G401 (cell line): ENCODE measurements around the gene FBXW11. TPM values are rescaled to one million over a fixed set of nuclear protein-coding genes. Genes with fewer than 3 reads are reported as not detected.

ENCODE experiments used
- DNase-seq: peaks from one replicate; pipeline ENCODE4 v3.0.0-alpha.2; 2015; ENCODE audit warnings: low spot score
- in situ Hi-C: cut with HindIII; loops from 2 replicates; pipeline ENCODE4 v1.10.0; 2016; ENCODE audit warnings: low sequenced_read_pairs, mixed read lengths
- total RNA-seq: library from RNA; depleted of rRNA; stranded (reverse); fragments of >200 nt; shearing (Covaris generic); gene quantifications from 2 replicates; pipeline ENCODE4 v1.2.3, GENCODE V29; 2014; rRNA removed

Gene FBXW11
- total RNA-seq = 35.4 and 68.7 TPM in 2 replicates

DNA sequence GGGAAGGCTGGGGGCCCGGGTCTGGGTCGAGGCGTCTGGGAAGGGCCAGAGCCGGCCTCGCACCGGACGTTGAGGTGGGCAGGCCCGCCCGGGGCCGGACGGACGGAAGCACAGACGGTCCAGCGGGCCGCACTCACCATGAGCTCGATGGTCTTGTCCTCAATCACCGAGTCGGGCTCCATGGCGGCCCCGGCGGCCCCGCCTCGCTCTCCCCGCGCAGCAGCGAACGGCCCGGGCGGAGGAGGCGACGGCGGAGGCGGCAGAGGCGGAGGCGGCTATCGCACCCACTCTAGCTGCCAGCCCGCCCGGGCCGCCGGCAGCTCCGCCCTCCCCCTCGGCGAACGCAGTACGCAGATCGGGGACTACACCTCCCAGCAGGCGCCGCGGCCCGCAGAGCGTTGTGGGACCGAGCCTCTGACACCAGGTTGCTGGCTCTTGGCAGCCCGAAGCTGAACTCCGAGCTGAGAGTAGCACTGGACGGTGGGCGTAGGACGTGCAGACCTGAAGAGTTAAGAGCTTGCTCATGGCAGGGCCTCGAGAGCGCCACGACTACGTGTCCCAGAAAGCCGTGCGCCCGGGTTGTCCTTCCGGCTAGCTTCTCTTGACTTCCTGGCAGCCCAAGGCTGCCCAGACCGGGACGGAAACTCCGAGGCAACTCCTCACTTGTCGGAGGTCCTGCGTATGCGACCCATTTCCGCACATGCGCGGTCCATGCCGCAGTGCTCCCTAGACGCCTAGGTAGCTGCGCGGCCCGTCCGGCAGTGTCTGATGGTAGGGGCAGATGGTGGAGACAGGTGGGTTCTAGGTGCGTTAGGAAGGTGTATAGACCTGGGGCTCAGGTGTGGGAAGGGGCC is at the start of gene FBXW11:
Gene FBXW11, minus strand, starts transcription at position 318 of the 854 bp plus-strand sequence. Its CDS starts 136 bp downstream, at position 182.
- in situ Hi-C loops = no loop called here
- DNase-seq = peak; percentile 98

DNA sequence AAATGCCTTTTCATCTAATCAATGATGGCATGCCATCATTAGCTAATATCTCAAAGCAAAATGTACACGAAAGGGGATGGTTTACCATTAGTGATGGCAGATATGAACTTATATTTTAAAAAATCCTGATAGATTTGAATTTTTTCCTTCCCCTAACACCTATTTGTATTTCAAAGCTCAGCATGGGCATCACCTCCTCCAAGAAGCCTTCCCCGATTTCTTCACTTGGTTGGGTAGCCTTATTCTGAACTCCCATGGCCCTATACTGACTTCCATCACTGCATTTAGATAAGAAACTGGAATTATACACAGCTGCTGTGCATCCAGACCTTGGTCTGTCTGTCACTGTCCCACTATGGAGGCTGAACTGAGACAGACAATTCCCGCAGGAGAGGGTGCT is 49.6 kb upstream of the FBXW11 start:
- DNase-seq = no peak
- in situ Hi-C loops = no loop called here

DNA sequence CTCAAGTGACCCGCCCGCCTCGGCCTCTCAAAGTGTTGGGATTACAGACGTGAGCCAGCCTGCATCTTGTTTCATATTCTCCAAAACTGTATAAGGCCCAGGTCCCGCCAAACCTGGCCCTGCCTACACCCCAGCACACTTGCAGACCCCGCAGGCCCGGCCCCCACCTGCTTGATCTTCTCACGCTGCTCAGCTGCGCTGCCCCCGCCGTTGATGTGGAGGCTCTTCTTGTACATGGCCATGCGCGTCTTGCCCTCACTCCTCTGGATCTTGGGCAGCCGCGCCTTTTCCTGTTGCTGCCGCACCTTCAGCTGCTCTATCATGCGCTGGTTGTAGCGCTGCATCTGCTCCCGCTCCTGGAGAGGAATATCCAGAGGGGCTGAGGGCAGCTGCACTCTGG is 49.0 kb upstream of the FBXW11 start:
- DNase-seq = no peak
- in situ Hi-C loops = no loop called here

DNA sequence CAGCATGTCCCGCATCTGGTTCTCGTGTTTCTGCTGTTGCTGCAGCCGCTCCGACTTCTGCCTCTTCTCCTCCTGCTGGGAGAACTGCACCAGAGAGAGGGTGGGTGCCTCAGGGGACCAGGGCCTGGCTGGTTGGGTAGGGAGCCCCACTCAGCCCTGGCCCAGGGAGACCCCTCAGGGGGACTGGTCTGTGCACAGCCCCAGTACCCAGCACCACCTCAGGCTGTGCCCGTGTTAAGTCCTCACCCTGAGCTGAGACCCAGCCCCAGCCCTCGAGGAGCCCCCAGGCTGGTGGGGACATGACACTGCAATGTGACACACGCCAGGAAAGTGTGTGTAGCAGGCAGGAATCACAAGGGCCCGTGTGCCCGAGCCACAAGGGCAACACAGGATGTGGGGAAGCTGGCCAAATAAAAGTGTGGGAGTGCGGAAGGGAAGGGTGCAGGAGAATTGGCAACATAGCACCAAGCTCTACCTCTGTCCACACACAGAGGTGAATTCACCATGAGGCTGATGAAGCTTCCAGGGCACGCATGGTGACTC is 48.2 kb upstream of the FBXW11 start:
- in situ Hi-C loops = no loop called here
- no peak for DNase-seq

DNA sequence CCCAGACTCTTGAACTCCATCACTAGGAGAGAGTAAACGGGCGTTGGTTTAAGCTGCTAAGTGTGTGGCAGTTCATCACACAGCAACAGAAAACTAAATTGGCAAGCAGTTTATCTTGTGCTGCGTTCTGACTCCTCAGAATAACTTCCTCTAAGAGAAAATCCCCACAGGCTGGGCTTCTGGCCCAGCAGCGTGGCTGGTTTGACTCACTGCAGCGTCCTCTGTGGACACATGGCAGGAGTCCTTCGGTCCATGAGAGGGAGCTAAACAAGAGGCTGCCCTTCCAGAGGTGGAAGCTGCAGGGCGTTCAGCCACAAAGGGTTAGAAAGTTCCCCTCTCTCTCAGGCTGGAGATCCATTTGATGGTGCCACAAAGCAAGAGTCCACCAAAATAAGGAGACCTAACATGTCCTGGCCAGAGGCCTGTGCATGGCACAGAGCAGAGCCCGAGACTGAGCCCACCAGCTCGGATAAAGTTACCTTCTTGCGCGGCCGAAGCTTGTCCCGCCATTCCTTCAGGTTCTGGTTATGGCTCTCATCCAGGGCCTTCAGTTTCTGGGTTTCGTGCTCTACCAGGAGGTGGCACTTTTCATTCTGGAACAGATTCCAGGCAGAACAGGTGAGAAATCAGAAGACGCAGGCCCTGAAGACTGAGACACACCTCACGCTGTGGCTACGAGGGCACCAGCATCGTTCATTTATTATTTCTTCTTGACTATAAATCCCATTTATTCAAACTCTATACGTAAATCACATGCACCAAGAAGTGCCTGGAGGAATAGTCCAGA is 46.2 kb upstream of the FBXW11 start:
- peak; percentile 71 for DNase-seq
- in situ Hi-C loops = no loop called here

DNA sequence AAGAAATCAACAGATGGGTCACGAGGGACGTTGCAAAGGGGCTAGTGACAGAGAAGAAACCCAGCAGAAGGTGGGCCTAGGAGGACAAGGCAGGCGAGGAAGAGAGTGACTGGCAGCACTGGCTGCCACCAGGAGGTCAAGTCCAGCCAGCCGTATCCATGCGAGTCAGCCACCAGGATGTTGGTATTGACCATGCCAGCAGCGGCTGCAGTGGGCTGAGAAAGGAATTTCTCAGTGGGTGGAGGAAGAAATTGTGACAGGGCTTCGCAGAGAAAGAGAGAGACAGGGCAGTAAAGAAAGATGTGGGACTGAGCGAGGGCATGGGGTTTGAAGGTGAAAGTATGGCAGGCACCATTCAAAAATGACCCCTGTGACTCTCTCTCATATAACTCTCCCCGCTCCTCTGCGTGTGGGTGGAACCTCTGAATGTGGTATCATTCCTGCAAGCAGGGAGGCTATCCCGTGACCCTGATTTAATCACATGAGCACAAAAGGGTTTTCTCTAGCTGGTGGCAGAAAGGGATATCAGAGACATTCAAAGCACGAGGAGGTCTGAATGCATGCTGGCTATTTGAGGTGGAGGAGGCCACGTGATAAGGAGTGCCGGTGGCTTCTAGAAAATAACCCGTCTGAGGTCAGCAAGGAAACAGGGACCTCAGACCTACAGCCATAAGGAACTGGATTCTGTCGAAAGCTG is 45.4 kb upstream of the FBXW11 start:
- in situ Hi-C loops = no loop called here
- no peak for DNase-seq

DNA sequence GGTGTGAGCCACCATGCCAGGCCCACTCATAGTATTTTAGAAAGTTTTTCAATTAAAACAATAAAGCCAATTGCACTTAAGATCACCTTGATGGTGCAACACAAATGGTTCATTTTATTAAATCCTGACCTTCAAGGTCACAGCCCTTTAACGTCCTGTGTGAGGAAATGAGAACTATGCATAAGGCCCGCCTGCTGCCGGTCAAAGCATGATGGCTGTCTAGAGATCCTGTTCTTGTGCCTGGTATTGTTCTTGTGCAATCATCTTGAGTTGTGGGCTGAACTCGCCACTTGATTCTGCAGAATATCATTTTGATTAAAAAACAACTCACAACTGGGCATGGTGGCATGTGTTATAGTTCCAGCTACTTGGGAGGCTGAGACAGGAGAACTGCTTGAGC is 43.6 kb upstream of the FBXW11 start:
- DNase-seq = no peak
- in situ Hi-C loops = no loop called here

DNA sequence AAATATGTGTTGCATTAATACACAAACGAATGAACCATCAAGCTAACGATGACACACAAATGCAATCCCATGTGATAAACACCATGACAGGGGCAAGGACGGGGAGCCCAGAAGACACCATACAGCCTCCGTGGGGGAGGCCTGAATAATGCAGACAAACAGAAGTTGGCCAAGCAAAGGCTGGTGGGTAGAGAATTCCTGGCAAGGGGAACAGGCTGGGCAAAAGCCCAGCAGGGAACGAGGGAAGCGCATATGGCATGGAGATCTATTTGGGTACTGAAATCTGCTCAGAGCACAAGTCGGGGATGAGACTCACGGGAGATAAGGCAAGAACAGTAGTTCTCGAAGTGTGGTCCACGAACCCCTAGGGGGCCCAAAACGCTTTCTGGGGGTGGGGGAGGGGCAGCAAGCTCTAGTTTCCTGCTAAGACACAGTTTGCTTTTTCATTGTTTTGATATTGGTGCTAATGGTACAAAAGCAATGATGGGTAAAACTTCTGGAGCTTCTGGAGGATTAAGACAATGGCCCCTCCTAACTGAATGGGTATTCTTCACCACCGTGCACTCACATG is 42.9 kb upstream of the FBXW11 start:
- DNase-seq = peak; percentile 96
- in situ Hi-C loops = no loop called here

DNA sequence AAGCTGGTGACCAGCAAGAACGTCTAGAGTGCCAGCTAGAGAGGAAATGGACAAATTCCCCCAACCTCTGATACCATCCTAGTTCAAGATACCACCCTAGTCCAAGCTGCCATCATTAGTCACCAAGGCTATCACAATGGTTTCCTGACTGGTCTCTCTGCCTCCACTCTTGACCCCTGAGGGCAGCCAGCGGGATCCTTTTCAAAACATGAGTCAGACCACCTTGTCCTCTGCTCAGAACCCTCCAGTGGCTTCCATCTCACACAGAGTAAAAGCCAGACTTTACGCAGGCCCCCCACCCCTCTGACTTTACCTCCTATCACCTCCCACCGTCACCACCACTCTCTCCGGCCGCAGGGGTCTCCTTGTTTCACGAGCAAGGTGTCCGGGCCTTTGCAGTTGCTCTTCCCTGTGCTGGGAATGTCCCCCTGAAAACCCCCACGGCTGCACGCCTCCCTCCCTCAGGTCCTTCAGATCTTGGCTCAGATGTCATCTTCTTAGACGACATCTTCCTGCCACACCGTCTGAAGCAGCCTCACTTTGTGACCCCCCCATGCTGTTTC is 42.2 kb upstream of the FBXW11 start:
- in situ Hi-C loops = no loop called here
- DNase-seq = no peak

DNA sequence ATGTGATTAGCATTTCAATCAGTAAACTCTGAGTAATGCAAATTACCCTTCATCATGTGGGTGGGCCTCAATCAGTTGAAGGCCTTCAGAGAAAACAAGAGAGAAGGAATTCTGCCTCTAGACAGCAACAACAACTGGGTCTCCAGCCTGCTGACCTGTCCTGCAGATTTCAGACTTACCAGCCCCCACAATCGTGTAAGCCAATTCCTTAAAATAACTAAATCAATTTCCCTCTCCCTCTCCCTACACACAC is 41.7 kb upstream of the FBXW11 start:
- in situ Hi-C loops = no loop called here
- DNase-seq = no peak

DNA sequence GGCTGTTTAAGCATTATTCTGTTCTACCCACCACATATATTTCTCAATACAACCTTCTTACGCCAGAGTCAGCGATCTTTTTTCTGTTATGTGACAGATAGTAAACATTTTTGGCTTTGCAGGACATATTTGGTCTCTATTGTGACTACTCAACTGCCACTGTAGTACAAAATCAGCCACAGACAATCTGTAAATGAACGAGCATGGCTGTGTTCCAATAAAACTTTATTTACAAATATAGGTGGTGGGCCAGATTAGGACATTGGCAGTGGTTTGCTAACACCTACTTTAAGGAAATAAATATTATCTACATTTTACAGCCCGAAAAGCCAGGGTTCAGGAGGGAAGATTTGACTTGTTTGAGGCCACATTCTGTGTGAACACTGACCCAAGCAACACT is 40.2 kb upstream of the FBXW11 start:
- in situ Hi-C loops = no loop called here
- DNase-seq = no peak

DNA sequence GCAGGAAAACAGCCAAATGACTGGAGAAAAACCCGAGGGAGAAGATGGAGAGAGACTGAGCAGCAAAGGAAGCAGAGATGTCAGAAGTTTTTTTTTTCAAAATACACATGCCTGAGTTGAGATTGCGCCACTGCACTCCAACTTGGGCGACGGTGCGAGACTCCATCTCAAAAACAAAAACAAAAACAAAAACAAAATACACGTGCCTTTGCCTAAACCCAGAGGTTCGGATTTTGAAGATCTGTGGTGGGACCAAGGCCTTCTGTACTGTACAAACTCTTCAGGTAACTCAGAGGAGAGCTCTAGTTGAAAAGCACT is 38.8 kb upstream of the FBXW11 start:
- in situ Hi-C loops = no loop called here
- no peak for DNase-seq

DNA sequence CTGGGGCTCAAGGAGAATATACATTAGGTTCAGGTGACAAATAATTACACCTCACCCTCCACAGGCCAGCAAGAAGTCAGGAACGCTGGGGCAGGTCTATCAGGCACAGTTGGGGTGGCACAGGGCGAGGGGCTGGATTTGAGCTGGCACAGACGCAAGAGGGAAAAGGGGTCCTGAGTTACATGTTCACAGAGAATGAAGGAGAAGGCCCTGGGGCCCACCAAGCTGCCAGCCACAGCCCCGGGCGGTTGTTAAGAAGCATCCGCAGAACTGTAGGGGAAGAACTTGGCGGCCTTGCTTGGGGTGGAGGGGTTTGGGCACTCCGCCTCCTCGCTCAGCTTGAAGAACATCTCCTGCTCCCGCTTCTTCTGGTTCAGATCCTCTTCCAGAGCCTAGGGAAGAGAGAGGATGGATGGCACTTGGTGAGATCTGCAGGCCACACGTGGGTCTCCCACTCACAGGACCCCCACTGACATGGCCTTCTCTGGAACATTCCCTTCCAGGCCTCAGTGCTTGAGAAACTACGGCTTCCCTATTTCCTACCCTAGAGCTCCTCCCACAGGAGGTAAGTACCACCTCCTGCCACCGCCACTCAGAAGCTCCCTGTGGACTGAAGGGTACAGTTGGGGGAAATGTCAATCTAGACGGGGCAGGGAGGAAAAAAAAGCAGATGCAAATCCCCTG is 38.3 kb upstream of the FBXW11 start:
- DNase-seq = no peak
- in situ Hi-C loops = no loop called here

DNA sequence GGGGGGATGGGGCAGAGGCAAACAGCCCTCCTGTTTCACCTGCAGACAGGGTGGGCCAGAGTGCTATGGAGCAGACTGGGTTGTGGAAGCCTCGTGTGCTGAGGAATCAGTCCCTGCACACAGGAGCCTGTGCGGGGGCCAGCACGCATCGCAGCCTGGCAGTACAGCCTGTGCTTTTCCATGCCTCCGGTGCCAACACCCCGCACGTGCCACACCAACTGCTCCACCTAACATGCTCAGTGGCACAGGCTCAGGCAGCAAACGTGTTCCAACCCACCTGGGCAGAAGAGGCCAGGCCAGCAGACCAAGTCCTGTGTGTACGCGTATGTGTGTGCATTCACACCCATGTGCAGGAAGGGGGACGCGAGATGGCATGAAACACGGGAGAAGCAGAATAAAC is 37.4 kb upstream of the FBXW11 start:
- peak; percentile 97 for DNase-seq
- in situ Hi-C loops = no loop called here

DNA sequence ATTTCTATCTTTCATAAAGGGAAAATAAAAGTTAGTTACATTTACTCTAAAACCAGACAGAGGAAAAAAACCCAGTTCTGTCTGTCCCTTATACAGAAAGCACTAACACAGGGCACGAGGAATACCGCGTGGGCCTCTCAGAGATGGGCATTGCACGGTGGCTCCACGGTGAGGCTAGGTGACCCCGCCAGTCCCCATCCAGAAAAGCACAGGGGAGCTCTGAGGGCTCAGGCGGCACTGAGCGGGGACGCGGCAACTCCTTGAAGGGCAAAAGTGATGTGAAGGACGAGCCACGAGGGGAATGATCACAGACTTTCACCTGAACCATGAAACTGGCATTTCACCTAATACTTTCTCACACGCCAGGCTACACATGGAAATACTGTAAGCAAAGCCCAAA is 35.7 kb upstream of the FBXW11 start:
- DNase-seq = no peak
- in situ Hi-C loops = no loop called here

DNA sequence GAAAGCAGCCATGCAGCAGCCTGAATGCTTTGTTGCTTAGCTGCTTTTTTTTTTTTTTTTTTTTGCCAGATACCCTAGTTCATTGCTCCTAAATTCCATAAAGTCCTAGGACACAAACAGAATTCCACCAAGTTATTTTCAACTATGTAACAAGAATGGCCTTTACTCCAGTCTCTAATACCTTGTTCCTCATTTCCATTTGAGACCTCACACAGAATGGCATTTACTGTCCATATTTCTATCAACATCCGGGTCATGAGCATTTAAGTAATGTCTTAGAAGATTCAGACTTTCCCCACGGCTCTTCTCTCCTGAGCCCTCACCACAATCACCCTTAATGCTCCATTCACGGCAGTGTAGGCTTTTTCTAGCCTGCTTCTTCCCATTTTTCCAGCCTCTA is 31.7 kb upstream of the FBXW11 start:
- in situ Hi-C loops = no loop called here
- DNase-seq = no peak

DNA sequence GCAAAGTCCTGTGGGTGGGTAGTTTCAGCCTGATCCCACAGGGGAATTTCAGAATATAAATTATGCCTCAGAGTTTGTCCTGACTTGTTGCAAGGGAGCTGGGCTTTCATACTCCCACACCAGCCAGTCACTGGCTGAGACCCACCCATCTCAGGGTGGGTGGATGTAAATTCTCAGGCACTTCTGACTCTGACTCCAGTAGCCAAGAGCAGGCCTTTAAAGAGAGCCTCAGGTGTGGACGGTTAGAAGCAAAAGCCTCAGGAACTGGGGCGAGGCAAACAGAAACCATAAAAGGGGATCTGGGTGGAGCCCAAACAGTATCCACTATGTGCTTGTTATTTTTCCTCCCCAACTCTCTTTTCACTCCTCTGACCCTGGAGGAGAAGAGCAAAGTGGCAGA is 28.6 kb upstream of the FBXW11 start:
- in situ Hi-C loops = no loop called here
- DNase-seq = no peak

DNA sequence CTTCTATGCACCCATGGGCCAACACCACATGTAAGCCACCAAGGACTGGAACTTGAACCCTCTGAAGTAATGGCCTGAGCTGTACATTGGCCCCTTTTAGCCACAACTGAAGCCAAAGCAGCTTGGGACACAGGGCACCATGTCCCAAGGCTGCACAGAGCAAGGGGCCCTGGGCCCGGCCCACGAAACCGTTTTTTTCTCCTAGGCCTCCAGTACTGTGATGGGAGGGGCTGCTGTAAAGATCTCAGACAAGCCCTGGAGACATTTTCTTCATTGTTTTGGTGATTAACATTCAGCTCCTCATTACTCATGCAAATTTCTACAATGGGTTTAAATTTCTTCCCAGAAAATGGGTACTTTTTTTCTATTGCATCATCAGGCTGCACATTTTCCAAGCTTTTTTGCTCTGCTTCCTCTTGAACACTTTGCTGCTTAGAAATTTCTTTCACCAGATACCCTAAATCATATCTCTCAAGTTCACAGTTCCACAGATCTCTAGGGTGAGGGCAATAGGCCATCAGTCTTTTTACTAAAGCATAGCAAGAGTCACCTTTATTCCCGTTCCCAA is 25.5 kb upstream of the FBXW11 start:
- no peak for DNase-seq
- in situ Hi-C loops = no loop called here

DNA sequence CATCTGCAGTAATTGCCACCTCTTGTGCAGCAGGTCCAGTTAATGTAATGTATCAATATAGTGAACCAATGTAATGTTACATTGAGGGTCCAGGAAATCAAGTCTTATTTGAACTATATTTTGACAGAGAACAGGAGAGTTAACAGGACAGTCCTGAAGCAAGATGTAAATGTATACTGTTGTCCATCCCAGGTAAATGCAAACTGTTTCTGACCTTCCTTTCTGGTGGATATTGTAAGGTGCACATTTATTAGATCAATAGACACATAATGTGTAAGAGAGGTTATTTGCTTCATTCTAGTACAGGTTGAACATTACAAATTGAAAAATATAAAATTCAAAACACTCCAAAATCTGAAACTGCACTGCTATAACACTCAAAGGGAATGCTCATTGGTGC is 23.4 kb upstream of the FBXW11 start:
- DNase-seq = no peak
- in situ Hi-C loops = no loop called here
